H1 (cell line): ENCODE results near the gene POLRMT. TPM values are rescaled to one million over a fixed set of nuclear protein-coding genes. Genes with fewer than 3 reads are reported as not detected.

Source experiments
- CTCF ChIA-PET: fragments of 300-600 bp; sonication (Branson Sonifier 250); formaldehyde crosslinking; loops from one replicate; lab custom pipeline; 2021; ENCODE audit not compliant: partially characterized antibody; lab: Charles Lee
- POLR2A ChIA-PET: fragments of 300-600 bp; sonication (Branson Sonifier 250); formaldehyde crosslinking; loops from one replicate; lab custom pipeline; 2021; ENCODE audit warnings: inconsistent platforms; ENCODE audit not compliant: partially characterized antibody; lab: Charles Lee
- DNase-seq, 2 experiments: peaks; one replicate each; pipeline versions ENCODE4 v3.0.0 to v3.0.0-alpha.2; 2010 to 2022; ENCODE audit warnings: low spot score in 2 of 2, low read depth in 1 of 2, mixed read lengths in 1 of 2
- FAIRE-seq: peaks from 2 replicates; lab custom pipeline; 2011; peaks lifted over from hg19 to GRCh38; lab: Jason Lieb, UNC
- H2AFZ ChIP-seq: 2 replicates; pipeline ENCODE4 v1.8.1; 2012; ENCODE audit warnings: low read length, inconsistent platforms
- H2AK5ac ChIP-seq: 2 replicates; pipeline ENCODE4 v1.6.1; 2013; ENCODE audit warnings: low read depth, low read length
- H2BK120ac ChIP-seq: replicated peaks from 2 replicates; pipeline ENCODE3; 2013; ENCODE audit warnings: low read depth, low read length, inconsistent platforms
- H2BK12ac ChIP-seq: 2 replicates; pipeline ENCODE4 v1.6.1; 2013; ENCODE audit warnings: low read depth, low read length
- H2BK15ac ChIP-seq: 2 replicates; pipeline ENCODE4 v1.6.1; 2013; ENCODE audit warnings: low read length
- H2BK20ac ChIP-seq: 2 replicates; pipeline ENCODE4 v1.6.1; 2013; ENCODE audit warnings: low read length
- H2BK5ac ChIP-seq: 2 replicates; pipeline ENCODE4 v1.6.1; 2013; ENCODE audit warnings: low read depth, low read length
- H3K14ac ChIP-seq: 2 replicates; pipeline ENCODE4 v1.6.1; 2013; ENCODE audit warnings: inconsistent platforms; ENCODE audit not compliant: insufficient read length
- H3K18ac ChIP-seq: 2 replicates; pipeline ENCODE4 v1.6.1; 2013; ENCODE audit warnings: low read length; ENCODE audit errors: extremely low read depth
- H3K23ac ChIP-seq: 2 replicates; pipeline ENCODE4 v1.6.1; 2013; ENCODE audit warnings: inconsistent platforms; ENCODE audit not compliant: insufficient read length
- H3K23me2 ChIP-seq: 2 replicates; pipeline ENCODE4 v1.6.1; 2013; ENCODE audit warnings: low read depth, low read length
- H3K27ac ChIP-seq: 2 replicates; pipeline ENCODE4 v1.6.1; 2011; ENCODE audit warnings: low read depth, low read length, inconsistent platforms
- H3K27me3 ChIP-seq, 4 experiments: replicated peaks in 1 of 4; 1 replicate in 1 of 4; 2 replicates in 3 of 4; pipeline versions ENCODE4 v1.6.1 to v1.8.1; 2011 to 2013; ENCODE audit warnings: low read length in 3 of 4, mild to moderate bottlenecking in 3 of 4, inconsistent platforms in 2 of 4, mixed read lengths in 2 of 4, moderate library complexity in 1 of 4; ENCODE audit not compliant: control insufficient read depth in 3 of 4, insufficient read depth in 3 of 4; ENCODE audit errors: extremely low read depth in 1 of 4
- H3K36me3 ChIP-seq, 4 experiments: 2 replicates each; pipeline versions ENCODE4 v1.6.1 to v1.8.1; 2011 to 2013; ENCODE audit warnings: mild to moderate bottlenecking in 4 of 4, low read length in 3 of 4, moderate library complexity in 2 of 4, control low read depth in 1 of 4, inconsistent platforms in 1 of 4; ENCODE audit not compliant: insufficient read depth in 4 of 4, control insufficient read depth in 2 of 4
- H3K4ac ChIP-seq: replicated peaks from 2 replicates; pipeline ENCODE3; 2013; ENCODE audit warnings: low read length, low read depth, mixed read lengths, inconsistent platforms; ENCODE audit not compliant: insufficient read length
- H3K4me1 ChIP-seq, 4 experiments: replicated peaks in 1 of 4; 1 replicate in 1 of 4; 2 replicates in 3 of 4; pipeline versions ENCODE4 v1.6.1 to v1.8.1; 2011 to 2013; ENCODE audit warnings: low read length in 3 of 4, inconsistent platforms in 2 of 4, mixed read lengths in 1 of 4; ENCODE audit not compliant: insufficient read depth in 4 of 4, control insufficient read depth in 3 of 4
- H3K4me2 ChIP-seq, 2 experiments: 2 replicates each; pipeline versions ENCODE4 v1.6.1 to v1.8.1; 2011 to 2013; ENCODE audit warnings: low read depth in 2 of 2, low read length in 2 of 2, control low read depth in 1 of 2, inconsistent platforms in 1 of 2, mild to moderate bottlenecking in 1 of 2; ENCODE audit not compliant: insufficient read depth in 1 of 2
- H3K4me3 ChIP-seq, 4 experiments: fragments of 200-600, 300-600 bp in 1 of 4; sonication (generic), shearing (Covaris generic), sonication (Bioruptor Twin) in 1 of 4; 2 replicates each; pipeline versions ENCODE4 v1.5.1 to v1.8.1; 2011 to 2016; ENCODE audit warnings: low read length in 4 of 4, low read depth in 3 of 4, control low read depth in 2 of 4, inconsistent platforms in 2 of 4, mild to moderate bottlenecking in 2 of 4, mixed read lengths in 1 of 4, moderate library complexity in 1 of 4; ENCODE audit not compliant: insufficient read depth in 2 of 4; ENCODE audit errors: extremely low read depth in 1 of 4
- H3K56ac ChIP-seq: replicated peaks from 2 replicates; pipeline ENCODE3; 2013; ENCODE audit warnings: low read depth, mild to moderate bottlenecking, mixed read lengths, low read length, inconsistent platforms; ENCODE audit not compliant: insufficient read length
- H3K79me1 ChIP-seq: 2 replicates; pipeline ENCODE4 v1.6.1; 2013; ENCODE audit warnings: low read depth, low read length, control low read depth
- H3K79me2 ChIP-seq, 2 experiments: 2 replicates each; pipeline versions ENCODE4 v1.6.1 to v1.8.1; 2012 to 2013; ENCODE audit warnings: low read length in 2 of 2, mild to moderate bottlenecking in 2 of 2, inconsistent platforms in 1 of 2; ENCODE audit not compliant: insufficient read depth in 2 of 2, control insufficient read depth in 1 of 2
- H3K9ac ChIP-seq, 4 experiments: replicated peaks in 1 of 4; 1 replicate in 1 of 4; 2 replicates in 3 of 4; pipeline versions ENCODE4 v1.6.1 to v1.8.1; 2011 to 2013; ENCODE audit warnings: low read depth in 3 of 4, low read length in 3 of 4, control low read depth in 2 of 4, mild to moderate bottlenecking in 2 of 4, moderate library complexity in 2 of 4, inconsistent platforms in 1 of 4; ENCODE audit errors: extremely low read depth in 1 of 4
- H3K9me3 ChIP-seq, 2 experiments: 2 replicates each; pipeline versions ENCODE4 v1.6.1 to v1.8.1; 2012 to 2013; ENCODE audit warnings: mild to moderate bottlenecking in 2 of 2, moderate library complexity in 2 of 2, control low read depth in 1 of 2, inconsistent platforms in 1 of 2, low read depth in 1 of 2, low read length in 1 of 2, mixed read lengths in 1 of 2; ENCODE audit not compliant: insufficient read depth in 2 of 2
- H4K20me1 ChIP-seq, 2 experiments: replicated peaks in 1 of 2; 2 replicates each; pipeline versions ENCODE3 to v1.8.1; 2011 to 2013; ENCODE audit warnings: inconsistent platforms in 2 of 2, low read length in 2 of 2, mild to moderate bottlenecking in 1 of 2; ENCODE audit not compliant: insufficient read depth in 2 of 2, control insufficient read depth in 1 of 2
- H4K5ac ChIP-seq: 2 replicates; pipeline ENCODE4 v1.6.1; 2013; ENCODE audit warnings: low read length, low read depth, mixed read lengths, inconsistent platforms; ENCODE audit not compliant: insufficient read length
- H4K8ac ChIP-seq: 2 replicates; pipeline ENCODE4 v1.8.0; 2013; ENCODE audit warnings: mild to moderate bottlenecking, moderate library complexity, low read length, inconsistent platforms; ENCODE audit not compliant: insufficient read depth; ENCODE audit errors: extremely low read depth
- H4K91ac ChIP-seq: replicated peaks from 2 replicates; pipeline ENCODE3; 2013; ENCODE audit warnings: low read length, mixed read lengths, inconsistent platforms; ENCODE audit not compliant: insufficient read length
- CTBP2 ChIP-seq: IDR thresholded peaks from 2 replicates; pipeline ENCODE4 v1.7.0; 2011; ENCODE audit warnings: borderline replicate concordance, mild to moderate bottlenecking, moderate library complexity, mixed read lengths, low read length; ENCODE audit not compliant: insufficient read depth, insufficient read length
- FOSL1 ChIP-seq: IDR thresholded peaks from 2 replicates; pipeline ENCODE4 v1.6.1; 2011; ENCODE audit warnings: mild to moderate bottlenecking, low read depth, low read length, moderate library complexity; ENCODE audit not compliant: insufficient read depth
- KDM4A ChIP-seq: IDR thresholded peaks from one replicate; pipeline ENCODE4 v1.7.1; 2012; ENCODE audit warnings: low read depth, mild to moderate bottlenecking, moderate library complexity, low read length, inconsistent platforms; ENCODE audit not compliant: severe bottlenecking
- RBBP5 ChIP-seq: IDR thresholded peaks from 2 replicates; pipeline ENCODE4 v1.7.1; 2012; ENCODE audit warnings: low read depth, mild to moderate bottlenecking, inconsistent platforms, low read length, moderate library complexity, borderline replicate concordance
- RNF2 ChIP-seq: fragments of 200-900, 300-1000 bp; sonication (generic); IDR thresholded peaks from 2 replicates; pipeline ENCODE4 v1.7.1; 2016; ENCODE audit warnings: borderline replicate concordance, low read depth, mild to moderate bottlenecking, antibody characterized with exemption, low read length; ENCODE audit not compliant: poor library complexity, severe bottlenecking; ENCODE audit errors: missing control alignments
- SAP30 ChIP-seq: fragments of 300-600 bp; sonication (generic); IDR thresholded peaks from 2 replicates; pipeline ENCODE4 v1.7.1; 2012; ENCODE audit warnings: low read length, moderate library complexity, mild to moderate bottlenecking, inconsistent platforms; ENCODE audit not compliant: insufficient read depth, insufficient replicate concordance
- SRF ChIP-seq: IDR thresholded peaks from 2 replicates; pipeline ENCODE4 v1.6.1; 2011; ENCODE audit warnings: mild to moderate bottlenecking, low read depth, low read length, moderate library complexity
- SUZ12 ChIP-seq: fragments of 200-600 bp; sonication (generic); IDR thresholded peaks from 2 replicates; pipeline ENCODE4 v1.6.1; 2012; ENCODE audit warnings: mild to moderate bottlenecking, inconsistent platforms, low read length, moderate library complexity, mixed read lengths
- TAF1 ChIP-seq: IDR thresholded peaks from 2 replicates; pipeline ENCODE4 v1.6.1; 2011; ENCODE audit warnings: mild to moderate bottlenecking, low read depth, low read length
- WGBS, 2 experiments: shearing (Covaris generic) in 1 of 2; methylation state at CpG; one replicate each; pipeline versions ENCODE4 v1.1.6 to v1.1.7; 2013 to 2015; ENCODE audit warnings: low lambda C conversion rate in 2 of 2, mixed read lengths in 2 of 2, inconsistent platforms in 1 of 2, low coverage in 1 of 2, missing lambda C conversion rate in 1 of 2; ENCODE audit not compliant: insufficient replicate concordance in 2 of 2, insufficient coverage in 1 of 2, insufficient read length in 1 of 2; ENCODE audit errors: extremely low coverage in 1 of 2, missing lambda C conversion rate in 1 of 2; 5-methylcytosine and 5-hydroxymethylcytosine counted together
- polyA plus RNA-seq, 7 experiments: library from polyadenylated mRNA; depleted of rRNA in 3 of 7; stranded (reverse) in 5 of 7; unstranded in 2 of 7; fragments of >200 nt in 5 of 7; fragments of 200-250 nt in 2 of 7; gene quantifications; 1 replicate in 5 of 7; 2 replicates in 1 of 7; 4 replicates in 1 of 7; pipeline versions ENCODE4 v1.2.1 to v1.2.3, GENCODE V29; 2011 to 2013; ENCODE audit warnings: missing spikeins in 2 of 7, mixed read lengths in 2 of 7
- total RNA-seq: library from RNA; stranded (reverse); fragmentation: NEBNext Ultra II Directional; extraction: Animal tissue kit (Norgen Biotek cat#: 25700); gene quantifications from 2 replicates; pipeline ENCODE4 v1.2.1, GENCODE V29; 2021
- TF ChIP-seq, protein P1 (sequence below): IDR thresholded peaks from 2 replicates; pipeline ENCODE4 v1.6.1; 2012; ENCODE audit warnings: inconsistent platforms

The POLRMT gene
- total and polyA plus RNA-seq, 2 of the 8 experiments (the other 6 are each of a cell fraction or from before 2014, with no cell fraction given) = 93.0 to 111 TPM

DNA sequence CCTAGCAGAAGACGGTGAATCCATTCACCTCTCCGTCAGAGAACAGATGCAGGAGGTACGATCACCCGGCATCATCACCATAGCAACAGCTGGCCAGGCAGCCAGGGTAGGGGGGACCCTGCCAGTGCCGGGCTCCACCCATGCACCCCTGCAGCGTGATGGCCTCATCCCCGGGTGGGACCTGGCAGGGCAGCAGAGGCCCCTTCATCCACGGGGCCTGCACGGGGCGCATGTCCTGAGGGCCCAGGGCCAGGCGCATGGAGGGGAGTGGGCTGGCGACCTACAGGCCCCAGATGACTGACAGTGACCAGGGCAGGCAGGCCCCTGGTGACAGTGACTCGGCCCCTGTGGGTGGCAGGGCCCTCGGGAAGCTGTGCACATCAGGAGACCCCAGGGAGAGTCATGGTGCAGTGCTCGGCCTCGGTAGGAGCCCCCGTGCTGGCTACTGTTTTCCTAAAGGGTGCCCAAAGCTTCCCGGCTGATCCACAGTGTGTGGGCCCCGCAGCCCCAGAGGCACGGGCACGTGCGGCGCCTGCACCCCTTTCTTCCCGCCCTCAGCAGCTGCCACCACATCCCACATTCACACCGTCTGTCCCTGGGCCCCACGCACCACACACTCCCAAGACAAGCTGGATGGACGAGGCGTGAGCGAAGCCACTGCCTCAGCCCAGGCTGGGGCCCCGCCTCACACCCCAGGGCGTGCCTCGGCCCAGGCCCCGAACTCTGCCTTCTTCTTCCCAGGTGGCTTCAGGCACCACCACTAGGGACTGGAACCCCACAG is 24.9 kb upstream of the POLRMT start:
- H3K9me3 ChIP-seq = no peaks in the 10 kb centered on the region
- H2BK15ac ChIP-seq = no peak overlapping the region
- H3K23ac ChIP-seq = no peak overlapping the region
- H3K18ac ChIP-seq = no peak overlapping the region
- peak overlapping the region; percentile 51; the same call in 1 of the 2 replicates for H4K8ac ChIP-seq
- H2BK12ac ChIP-seq = no peak overlapping the region
- H3K4me1 ChIP-seq = peaks cover 0 to 11% (median 5%) of the 10 kb centered on the region in 4 experiments; a peak in 5 of 7 replicates
- H2BK120ac ChIP-seq = no peak overlapping the region
- H3K79me2 ChIP-seq = peaks cover 63 to 94% of the 10 kb centered on the region in 2 experiments
- WGBS, 2 experiments = 92% methylated on average over 33 of the region's 33 CpGs; no CpG with 5 or more reads in 1 of the 2 experiments
- no peak overlapping the region for H4K91ac ChIP-seq
- H3K4me2 ChIP-seq = no peak overlapping the region
- no peak overlapping the region for H3K4me3 ChIP-seq
- H4K20me1 ChIP-seq = peaks cover 53 to 59% of the 10 kb centered on the region in 2 experiments
- no peak overlapping the region for H4K5ac ChIP-seq
- ChIA-PET CTCF (interaction anchor here (1.1 kb wide), 1 partner anchor 95 kb away, joined by 4 read pairs; no protein-coding TSS in a partner anchor), POLR2A (interaction anchor here (0.8 to 1.3 kb wide), 3 partner anchors 35 to 371 kb away, joined by 3 to 4 read pairs (median 3); no protein-coding TSS in a partner anchor)
- FAIRE-seq (no peak), DNase-seq (no peak)
- no peak overlapping the region for H2AFZ ChIP-seq
- no peak overlapping the region for H2BK5ac ChIP-seq
- H3K23me2 ChIP-seq = peaks cover 3% of the 10 kb centered on the region; the same call in 1 of the 2 replicates
- H3K4ac ChIP-seq = no peak overlapping the region
- no peak overlapping the region; the same call in 1 of the 2 replicates for H3K27ac ChIP-seq
- no peak overlapping the region for H3K14ac ChIP-seq
- H3K27me3 ChIP-seq = no peaks in the 10 kb centered on the region
- no peak overlapping the region for H3K56ac ChIP-seq
- H2BK20ac ChIP-seq = no peak overlapping the region
- peaks cover 0 to 6% (median 3%) of the 10 kb centered on the region in 4 experiments; a peak in 4 of 8 replicates for H3K36me3 ChIP-seq
- no peak overlapping the region for H2AK5ac ChIP-seq
- no peak overlapping the region for H3K9ac ChIP-seq
- H3K79me1 ChIP-seq = peaks cover 18% of the 10 kb centered on the region
- TF ChIP-seq KDM4A (no peak), SUZ12 (no peak), SAP30 (no peak), CTBP2 (no peak), SRF (no peak), FOSL1 (no peak), TAF1 (no peak), RBBP5 (no peak), RNF2 (no peak)
- TF ChIP-seq, protein P1, sequence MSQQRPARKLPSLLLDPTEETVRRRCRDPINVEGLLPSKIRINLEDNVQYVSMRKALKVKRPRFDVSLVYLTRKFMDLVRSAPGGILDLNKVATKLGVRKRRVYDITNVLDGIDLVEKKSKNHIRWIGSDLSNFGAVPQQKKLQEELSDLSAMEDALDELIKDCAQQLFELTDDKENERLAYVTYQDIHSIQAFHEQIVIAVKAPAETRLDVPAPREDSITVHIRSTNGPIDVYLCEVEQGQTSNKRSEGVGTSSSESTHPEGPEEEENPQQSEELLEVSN = no peak
